Bone marrow (tissue), 2 donors: ENCODE data around the gene CANX.

Experiments used
- DNase-seq, 2 donors: peaks; one replicate each; lab custom pipeline; 2025; lab: John Stamatoyannopoulos, UW

Gene CANX

GRCh38 chr5:179778591-179778990 lies 79.8 kb downstream of the CANX start:
- DNase-seq, result no peak

- no peak for DNase-seq
Observed at GRCh38 chr5:179779826-179780225, 81.1 kb downstream of the CANX start.

GRCh38 chr5:179780362-179780761 lies 81.6 kb downstream of the CANX start:
- DNase-seq, result no peak
